ENCODE data around the gene CNIH1.

- no peak for TF ChIP-seq CTCF (IDR thresholded peaks at IDR 0.05)
- TF ChIP-seq EZH2 (IDR thresholded peaks at IDR 0.05): no peak
Measured at GRCh38 chr14:54457609-54457996, 16.4 kb upstream of the CNIH1 start.
